MCF 10A (cell line): ENCODE measurements around the gene HK1. TPM values are rescaled to one million over a fixed set of nuclear protein-coding genes. Genes with fewer than 3 reads are reported as not detected.
"Not testable (repeated sequence)": the region's sequence is repeated elsewhere in the genome, so short reads cannot be mapped to it uniquely, and the experiment has no call there.

Experiments used
- BruUV-seq: library from RNA; stranded (reverse); fragments of 400-500 nt; replicated peaks from 2 replicates; lab custom pipeline; 2021; lab: Mats Ljungman, UMichigan
- CTCF ChIA-PET: fragments of 300-600 bp; sonication (Branson Sonifier 250); formaldehyde crosslinking; extraction: SDS; loops from one replicate; lab custom pipeline; 2021; ENCODE audit warnings: antibody characterized with exemption, inconsistent platforms; lab: Yijun Ruan, JAX
- POLR2A ChIA-PET: fragments of 300-600, 350-650 bp; sonication (Branson Sonifier 250); formaldehyde crosslinking; extraction: SDS; loops from one replicate; lab custom pipeline; 2020; ENCODE audit warnings: antibody characterized with exemption, inconsistent platforms; lab: Yijun Ruan, JAX
- DNase-seq: peaks from one replicate; pipeline ENCODE4 v3.0.0-alpha.2; 2018; ENCODE audit not compliant: unreplicated experiment
- H3K27ac Mint-ChIP-seq: one replicate; pipeline ENCODE4 v1.8.0; 2022; ENCODE audit warnings: mild to moderate bottlenecking, low read depth, mixed read lengths; ENCODE audit not compliant: unreplicated experiment
- H3K27me3 Mint-ChIP-seq: one replicate; pipeline ENCODE4 v1.8.0; 2022; ENCODE audit warnings: mixed read lengths; ENCODE audit not compliant: insufficient read depth, unreplicated experiment
- H3K36me3 Mint-ChIP-seq: one replicate; pipeline ENCODE4 v1.8.0; 2022; ENCODE audit warnings: mild to moderate bottlenecking, moderate library complexity, mixed read lengths; ENCODE audit not compliant: insufficient read depth, unreplicated experiment
- H3K4me1 Mint-ChIP-seq: one replicate; pipeline ENCODE4 v1.8.0; 2022; ENCODE audit warnings: mixed read lengths; ENCODE audit not compliant: insufficient read depth, unreplicated experiment
- H3K4me3 Mint-ChIP-seq: one replicate; pipeline ENCODE4 v1.8.0; 2022; ENCODE audit warnings: mild to moderate bottlenecking, moderate library complexity, mixed read lengths; ENCODE audit not compliant: unreplicated experiment
- H3K9me3 Mint-ChIP-seq: one replicate; pipeline ENCODE4 v1.8.0; 2022; ENCODE audit warnings: mixed read lengths; ENCODE audit not compliant: unreplicated experiment
- CTCF ChIP-seq: fragments of 200-600 bp; IDR thresholded peaks from one replicate; pipeline ENCODE4 v1.8.0; 2022; ENCODE audit warnings: antibody characterized with exemption, mild to moderate bottlenecking; ENCODE audit not compliant: unreplicated experiment
- intact Hi-C: fragments of 100-400 bp; cut with micrococcal nuclease; formaldehyde crosslinking; loops from 2 replicates; pipeline ENCODE4 v1.14.1; 2022
- total RNA-seq: library from RNA; stranded (reverse); gene quantifications from 2 replicates; pipeline ENCODE4 v1.2.3, GENCODE V29; 2022

The HK1 gene
- total RNA-seq, 1 experiment from 2014 or later, result 134 TPM

DNA sequence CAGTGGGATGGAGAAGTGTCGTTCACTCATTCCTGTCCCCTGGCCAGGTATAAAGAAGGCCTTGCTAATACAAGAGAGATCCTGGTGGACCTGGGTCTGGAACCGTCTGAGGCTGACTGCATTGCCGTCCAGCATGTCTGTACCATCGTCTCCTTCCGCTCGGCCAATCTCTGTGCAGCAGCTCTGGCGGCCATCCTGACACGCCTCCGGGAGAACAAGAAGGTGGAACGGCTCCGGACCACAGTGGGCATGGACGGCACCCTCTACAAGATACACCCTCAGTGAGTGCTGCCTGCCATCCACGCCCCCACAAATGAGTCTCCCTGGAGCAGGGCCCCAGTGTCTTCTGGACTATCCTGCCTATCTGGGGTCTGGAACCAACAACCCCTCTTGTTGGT lies 31.0 kb upstream of the HK1 start:
- CTCF ChIA-PET, result interaction anchor here (0.8 to 0.9 kb wide), 2 partner anchors 9 to 134 kb away, joined by 3 to 7 read pairs; no protein-coding TSS in a partner anchor
- no peak for DNase-seq
- Mint-ChIP-seq H3K27me3 (no peaks in the 10 kb centered on the region), H3K4me1 (no peaks in the 10 kb centered on the region), H3K9me3 (no peaks in the 10 kb centered on the region), H3K36me3 (no peaks in the 10 kb centered on the region), H3K4me3 (no peak overlapping the region), H3K27ac (no peak overlapping the region)
- no TSS peak for BruUV-seq
- intact Hi-C loops, result no loop called here
- TF ChIP-seq CTCF, result no peak
- POLR2A ChIA-PET, result no interaction called here

DNA sequence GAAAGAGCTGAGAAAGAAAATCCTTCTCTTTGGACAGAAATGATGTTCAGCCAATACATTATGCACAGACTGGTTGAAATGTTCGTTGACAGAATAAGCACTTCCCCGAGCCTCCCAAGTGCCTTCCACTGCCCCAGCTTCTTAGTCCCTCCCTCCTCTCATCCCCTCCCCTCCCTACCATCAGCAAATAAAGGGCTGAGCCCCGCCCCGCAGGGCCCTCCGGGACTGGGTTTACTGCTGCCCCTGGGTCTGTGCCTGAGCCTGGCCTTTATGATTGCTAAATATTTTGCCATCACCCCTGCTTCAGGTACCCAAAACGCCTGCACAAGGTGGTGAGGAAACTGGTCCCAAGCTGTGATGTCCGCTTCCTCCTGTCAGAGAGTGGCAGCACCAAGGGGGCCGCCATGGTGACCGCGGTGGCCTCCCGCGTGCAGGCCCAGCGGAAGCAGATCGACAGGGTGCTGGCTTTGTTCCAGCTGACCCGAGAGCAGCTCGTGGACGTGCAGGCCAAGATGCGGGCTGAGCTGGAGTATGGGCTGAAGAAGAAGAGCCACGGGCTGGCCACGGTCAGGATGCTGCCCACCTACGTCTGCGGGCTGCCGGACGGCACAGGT lies 30.1 kb upstream of the HK1 start:
- CTCF ChIA-PET, result interaction anchor here (0.7 to 1.5 kb wide), 2 partner anchors 10 to 160 kb away, joined by 3 to 4 read pairs; no protein-coding TSS in a partner anchor
- no TSS peak for BruUV-seq

DNA sequence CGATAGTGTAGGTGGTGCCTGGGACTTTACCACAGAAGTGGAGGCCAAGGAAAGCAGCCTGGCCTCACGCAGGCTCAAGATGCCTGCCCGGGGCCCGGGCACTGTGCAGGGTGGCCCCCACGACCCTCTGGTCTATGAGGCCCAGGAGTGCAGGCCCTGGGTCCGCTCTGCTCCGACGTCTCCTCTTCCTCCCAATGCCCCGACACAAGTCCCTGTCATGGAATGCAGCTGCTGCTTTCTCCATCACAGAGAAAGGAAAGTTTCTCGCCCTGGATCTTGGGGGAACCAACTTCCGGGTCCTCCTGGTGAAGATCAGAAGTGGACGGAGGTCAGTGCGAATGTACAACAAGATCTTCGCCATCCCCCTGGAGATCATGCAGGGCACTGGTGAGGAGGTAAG lies 28.3 kb upstream of the HK1 start:
- intact Hi-C loops, result no loop called here
- no TSS peak for BruUV-seq
- Mint-ChIP-seq H3K27me3 (no peaks in the 10 kb centered on the region), H3K27ac (no peak overlapping the region), H3K4me1 (no peaks in the 10 kb centered on the region), H3K36me3 (no peaks in the 10 kb centered on the region), H3K4me3 (no peak overlapping the region), H3K9me3 (no peaks in the 10 kb centered on the region)
- no peak for TF ChIP-seq CTCF
- CTCF ChIA-PET, result no interaction called here
- POLR2A ChIA-PET, result no interaction called here
- DNase-seq, result no peak

More for the DNA sequence above, 30.1 kb upstream of the HK1 start:
- no peak for TF ChIP-seq CTCF
- no peaks in the 10 kb centered on the region for H3K27me3 Mint-ChIP-seq
- no peak overlapping the region for H3K4me3 Mint-ChIP-seq
- intact Hi-C loops, result no loop called here
- DNase-seq, result no peak
- no peaks in the 10 kb centered on the region for H3K4me1 Mint-ChIP-seq
- H3K27ac Mint-ChIP-seq, result no peak overlapping the region
- H3K36me3 Mint-ChIP-seq, result no peaks in the 10 kb centered on the region
- POLR2A ChIA-PET, result no interaction called here
- H3K9me3 Mint-ChIP-seq, result no peaks in the 10 kb centered on the region

DNA sequence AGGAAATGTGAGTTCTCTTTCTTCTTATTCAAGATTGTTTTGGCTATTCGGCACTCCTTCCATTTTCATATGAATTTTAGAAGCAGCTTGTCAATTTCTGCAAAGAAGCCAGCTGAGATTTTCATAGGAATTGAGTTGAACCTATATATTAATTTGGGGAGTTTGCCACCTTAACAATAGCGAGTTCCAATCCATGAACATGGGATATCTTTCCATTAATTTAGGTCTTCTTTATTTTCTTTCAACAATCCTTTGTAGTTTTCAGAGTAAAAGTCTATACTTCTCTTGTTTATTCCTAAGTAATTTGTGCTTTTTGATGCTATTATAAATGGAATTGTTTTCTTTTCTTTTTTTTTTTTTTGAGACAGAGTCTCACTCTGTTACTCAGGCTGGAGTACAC lies 26.9 kb upstream of the HK1 start:
- H3K27ac Mint-ChIP-seq, H3K4me3 Mint-ChIP-seq, DNase-seq, POLR2A ChIA-PET, intact Hi-C loops, H3K27me3 Mint-ChIP-seq, H3K4me1 Mint-ChIP-seq, BruUV-seq, H3K36me3 Mint-ChIP-seq, H3K9me3 Mint-ChIP-seq, CTCF ChIA-PET: not testable (repeated sequence)
